ENCODE measurements around the gene VOPP1. TPM values are rescaled to one million over a fixed set of nuclear protein-coding genes. Genes with fewer than 3 reads are reported as not detected.

The VOPP1 gene
- total RNA-seq, 1 experiment from 2014 or later, result 30.3 TPM

GRCh38 chr7:55469721-55470120 lies 102.6 kb downstream of the VOPP1 start:
- CTCF ChIA-PET, result no interaction called here
- POLR2A ChIA-PET, result no interaction called here
- intact Hi-C loops (cut with micrococcal nuclease), result no loop called here

More at GRCh38 chr7:55469721-55470120, 102.6 kb downstream of the VOPP1 start:
- no peaks in the 10 kb centered on the region for H3K36me3 ChIP-seq (ENCODE audit: control insufficient read depth in 1 of 2, insufficient read depth in 2 of 2, low read length in 2 of 2)
- no peaks in the 10 kb centered on the region for H3K4me1 ChIP-seq (ENCODE audit: control insufficient read depth in 1 of 2, insufficient read depth in 2 of 2, low read length in 2 of 2)
- H3K9me3 ChIP-seq (ENCODE audit: control insufficient read depth in 1 of 2, insufficient read depth in 1 of 2, low read depth in 1 of 2, low read length in 2 of 2), result no peaks in the 10 kb centered on the region
- no peak overlapping the region for H3K4me2 ChIP-seq (ENCODE audit: low read length)
- H4K20me1 ChIP-seq (ENCODE audit: insufficient read depth), result no peaks in the 10 kb centered on the region
- RAD21 ChIA-PET (ENCODE audit: low non-redundant PET in 1 of 2, low total read pairs in 2 of 2, uncharacterized antibody in 2 of 2, unreplicated experiment in 2 of 2), result interaction anchor here in 1 of 2 experiments (0.6 kb wide), 1 partner anchor 667 kb away, joined by 3 read pairs; no protein-coding TSS in a partner anchor
- H3K27me3 ChIP-seq (ENCODE audit: insufficient read depth, low read length), result no peaks in the 10 kb centered on the region
- no peak overlapping the region for H3K9ac ChIP-seq (ENCODE audit: low read length)
- ATAC-seq (no peak), DNase-seq (ENCODE audit: low read depth, low spot score) (no peak)
- BruUV-seq (replicated peaks), result no TSS peak
- H3K79me2 ChIP-seq (ENCODE audit: insufficient read depth, low read length), result no peaks in the 10 kb centered on the region
- no peak overlapping the region for H2AFZ ChIP-seq (ENCODE audit: low read depth, low read length, poor library complexity, severe bottlenecking)
- no peak for TF ChIP-seq POLR2A (IDR thresholded peaks at IDR 0.05; ENCODE audit: borderline replicate concordance, extremely low read depth, insufficient read depth, insufficient read length)
- no peak for TF ChIP-seq EZH2 (IDR thresholded peaks at IDR 0.05)
- TF ChIP-seq ZBTB33 (IDR thresholded peaks at IDR 0.05; ENCODE audit: extremely low read depth, insufficient replicate concordance, low read length), result no peak
- TF ChIP-seq REST (IDR thresholded peaks at IDR 0.05; ENCODE audit: low read depth), result no peak
- no peak for TF ChIP-seq YY1 (IDR thresholded peaks at IDR 0.05; ENCODE audit: extremely low read depth, insufficient replicate concordance, low read depth, low read length)
- no peak for TF ChIP-seq CBX3 (IDR thresholded peaks at IDR 0.05; ENCODE audit: low read depth)
- no peak for TF ChIP-seq CTCF (IDR thresholded peaks at IDR 0.05 in 2 of 3, conservative IDR thresholded peaks at IDR 0.05 in 1 of 3; ENCODE audit: borderline replicate concordance in 1 of 3, insufficient read depth in 1 of 3, low read depth in 2 of 3, low read length in 2 of 3)
- no peaks in the 10 kb centered on the region for H3K9me2 ChIP-seq (ENCODE audit: insufficient read depth)
- H3K27ac ChIP-seq (ENCODE audit: low read depth, low read length), result no peak overlapping the region
- no peak overlapping the region for H3K4me3 ChIP-seq (replicated peaks in 1 of 2; ENCODE audit: low read depth in 1 of 2, low read length in 2 of 2)

All from HCT116 (cell line).